PC-3 (cell line): Measurements from ENCODE around the gene PTTG2.

Source experiments
- CTCF ChIP-seq: fragments of 300-600 bp; sonication (generic); conservative IDR thresholded peaks from 2 replicates; pipeline ENCODE4 v1.5.1; 2017; ENCODE audit warnings: antibody characterized with exemption, low read depth, mild to moderate bottlenecking, low read length
- EZH2phosphoT487 ChIP-seq: fragments of 300-600 bp; sonication (generic); IDR thresholded peaks from 2 replicates; pipeline ENCODE4 v1.6.1; 2018; ENCODE audit warnings: mild to moderate bottlenecking, antibody characterized with exemption, low read length, borderline replicate concordance

GRCh38 chr4:37914539-37914938, 45.7 kb upstream of the PTTG2 start:
- no peak for TF ChIP-seq CTCF
- TF ChIP-seq EZH2phosphoT487: no peak
